ENCODE data around the gene ZDHHC1. TPM values are rescaled to one million over a fixed set of nuclear protein-coding genes. Genes with fewer than 3 reads are reported as not detected.
A peak's percentile ranks its signal among the peaks of the same experiment; 100 is the strongest.

Gene ZDHHC1
- total and polyA plus RNA-seq, 2 of the 13 experiments (the other 11 are each of a cell fraction or from before 2014, with no cell fraction given): 0.51 to 1.1 TPM

- peak; percentile 45; the same call in 1 of the 2 replicates for TF ChIP-seq ARID5B (CRISPR knock-in tag; IDR thresholded peaks at IDR 0.05)
- TF ChIP-seq ZMYM2 (CRISPR knock-in tag; IDR thresholded peaks at IDR 0.05): peak; percentile 81
- TF ChIP-seq CEBPG (CRISPR knock-in tag; IDR thresholded peaks at IDR 0.05): peak; percentile 84
Observed at GRCh38 chr16:67359540-67360269, 56.6 kb downstream of the ZDHHC1 start (continued).

- H3K4me2 ChIP-seq (ENCODE audit: low read depth, low read length): no peak overlapping the region
- H3K27me3 ChIP-seq (ENCODE audit: control insufficient read depth in 1 of 2, insufficient read depth in 2 of 2, low read length in 2 of 2): no peaks in the 10 kb centered on the region
- in situ Hi-C loops (cut with HindIII; ENCODE audit: extremely low pct_ligation_motif_present, low pct_unique_long_range_greater_than_20kb) (no loop called here), intact Hi-C loops (cut with micrococcal nuclease; ENCODE audit: unreplicated experiment) (loop anchor here (2.0 kb wide), 1 partner anchor 25 kb away; no protein-coding TSS in a partner anchor)
- no peak overlapping the region for H3K27ac ChIP-seq (ENCODE audit: extremely low read length, insufficient read depth, low read length)
- BruUV-seq (replicated peaks): no TSS peak
- POLR2A ChIA-PET: no interaction called here
- ATAC-seq (no peak), DNase-seq (ENCODE audit: low spot score) (no peak), FAIRE-seq (no peak)
- WGBS (ENCODE audit: low lambda C conversion rate): 47% methylated on average over 4 of the region's 4 CpGs
- H3K9me3 ChIP-seq (ENCODE audit: low read length): no peaks in the 10 kb centered on the region
- H3K36me3 ChIP-seq (replicated peaks in 1 of 2; ENCODE audit: control insufficient read depth in 1 of 2, insufficient read depth in 2 of 2, low read length in 2 of 2): no peaks in the 10 kb centered on the region
- H3K9ac ChIP-seq (ENCODE audit: insufficient read depth, low read depth, low read length): no peak overlapping the region
- no peaks in the 10 kb centered on the region for H3K79me2 ChIP-seq (ENCODE audit: insufficient read depth, low read length)
- H2AFZ ChIP-seq (ENCODE audit: low read length): no peak overlapping the region
- CTCF ChIA-PET (ENCODE audit: low intra/inter-chr PET ratio, low total read pairs): no interaction called here
- no peaks in the 10 kb centered on the region for H4K20me1 ChIP-seq (ENCODE audit: insufficient read depth, low read length)
- H3K4me3 ChIP-seq (replicated peaks in 1 of 3; ENCODE audit: insufficient read depth in 1 of 3, low read depth in 2 of 3, low read length in 3 of 3): no peak overlapping the region
- H3K4me1 ChIP-seq (ENCODE audit: insufficient read depth, low read length): peaks cover 32% of the 10 kb centered on the region
- TF ChIP-seq ZKSCAN5 (CRISPR knock-in tag; IDR thresholded peaks at IDR 0.05) (no peak), AHR (CRISPR knock-in tag; IDR thresholded peaks at IDR 0.05) (no peak), MTERF4 (CRISPR knock-in tag; IDR thresholded peaks at IDR 0.05) (no peak), ZNF616 (CRISPR knock-in tag; IDR thresholded peaks at IDR 0.05; ENCODE audit: low read depth) (no peak), SATB2 (CRISPR knock-in tag; IDR thresholded peaks at IDR 0.05) (no peak), NFIB (CRISPR knock-in tag; IDR thresholded peaks at IDR 0.05; ENCODE audit: borderline replicate concordance) (no peak), HNRNPK (IDR thresholded peaks at IDR 0.05; ENCODE audit: low read depth, low read length, poor library complexity, severe bottlenecking) (no peak), ZSCAN12 (CRISPR knock-in tag; IDR thresholded peaks at IDR 0.05) (no peak), KLF11 (CRISPR knock-in tag; IDR thresholded peaks at IDR 0.05) (no peak), ZNF549 (CRISPR knock-in tag; IDR thresholded peaks at IDR 0.05) (no peak), ATF2 (CRISPR knock-in tag; IDR thresholded peaks at IDR 0.05) (no peak), FOXO4 (CRISPR knock-in tag; conservative IDR thresholded peaks at IDR 0.05) (no peak), SMARCC2 (IDR thresholded peaks at IDR 0.05) (no peak), ZNF224 (CRISPR knock-in tag; IDR thresholded peaks at IDR 0.05) (no peak)
Observed at GRCh38 chr16:67357561-67357960, 58.7 kb downstream of the ZDHHC1 start.

All from HepG2 (cell line).